Caco-2 (cell line): ENCODE results near the gene HEY2. TPM values are rescaled to one million over a fixed set of nuclear protein-coding genes. Genes with fewer than 3 reads are reported as not detected.

Source experiments
- BruUV-seq: library from RNA; stranded (reverse); fragments of 400-500 nt; replicated peaks from 2 replicates; lab custom pipeline; 2021; lab: Mats Ljungman, UMichigan
- CTCF ChIA-PET: fragments of 300-600 bp; sonication (Branson Sonifier 250); formaldehyde crosslinking; loops from one replicate; lab custom pipeline; 2022; ENCODE audit warnings: antibody characterized with exemption; lab: Charles Lee
- POLR2A ChIA-PET: fragments of 300-600 bp; sonication (Branson Sonifier 250); formaldehyde crosslinking; loops from one replicate; lab custom pipeline; 2022; ENCODE audit warnings: antibody characterized with exemption; lab: Charles Lee
- DNase-seq, 2 experiments: peaks; one replicate each; pipeline versions ENCODE4 v3.0.0 to v3.0.0-alpha.2; 2020 to 2022
- H3K27me3 ChIP-seq: replicated peaks from 2 replicates; pipeline ENCODE4 v1.6.0; 2011; ENCODE audit warnings: low read length; ENCODE audit not compliant: control insufficient read depth, insufficient read depth
- H3K36me3 ChIP-seq: 2 replicates; pipeline ENCODE4 v1.5.1; 2011; ENCODE audit warnings: low read length; ENCODE audit not compliant: control insufficient read depth, insufficient read depth
- H3K4me1 ChIP-seq: fragments of 250-450 bp; sonication (Bioruptor Pico); 2 replicates; pipeline ENCODE4 v1.5.1; 2020; ENCODE audit warnings: mild to moderate bottlenecking
- H3K4me3 ChIP-seq: 2 replicates; pipeline ENCODE4 v1.5.1; 2011; ENCODE audit warnings: low read depth, mild to moderate bottlenecking, control low read depth, low read length
- H3K9me3 ChIP-seq: fragments of 250-450 bp; sonication (Bioruptor Pico); 2 replicates; pipeline ENCODE4 v1.5.1; 2020; ENCODE audit warnings: mild to moderate bottlenecking, moderate library complexity
- H3K27ac Mint-ChIP-seq: one replicate; pipeline ENCODE4 v1.8.0; 2022; ENCODE audit warnings: mixed read lengths; ENCODE audit not compliant: unreplicated experiment
- H3K27me3 Mint-ChIP-seq: one replicate; pipeline ENCODE4 v1.8.0; 2022; ENCODE audit warnings: mixed read lengths; ENCODE audit not compliant: insufficient read depth, unreplicated experiment
- H3K36me3 Mint-ChIP-seq: one replicate; pipeline ENCODE4 v1.8.0; 2022; ENCODE audit warnings: mild to moderate bottlenecking, mixed read lengths; ENCODE audit not compliant: insufficient read depth, unreplicated experiment
- H3K4me1 Mint-ChIP-seq: one replicate; pipeline ENCODE4 v1.8.0; 2022; ENCODE audit warnings: low read depth, mixed read lengths; ENCODE audit not compliant: unreplicated experiment
- H3K4me3 Mint-ChIP-seq: one replicate; pipeline ENCODE4 v1.8.0; 2022; ENCODE audit warnings: mild to moderate bottlenecking, moderate library complexity, mixed read lengths; ENCODE audit not compliant: unreplicated experiment
- H3K9me3 Mint-ChIP-seq: one replicate; pipeline ENCODE4 v1.8.0; 2022; ENCODE audit warnings: mixed read lengths; ENCODE audit not compliant: unreplicated experiment
- intact Hi-C: fragments of 100-400 bp; cut with micrococcal nuclease; formaldehyde crosslinking; loops from one replicate; pipeline ENCODE4 v1.10.0; 2022; ENCODE audit not compliant: unreplicated experiment
- total RNA-seq: library from RNA; stranded (reverse); gene quantifications from 2 replicates; pipeline ENCODE4 v1.2.3, GENCODE V29; 2022
- TF ChIP-seq, protein P1 (sequence below), 2 experiments: fragments of 200-600 bp in 1 of 2; IDR thresholded peaks; 1 replicate in 1 of 2; 2 replicates in 1 of 2; pipeline versions ENCODE4 v1.5.1 to v1.8.0; 2011 to 2022; ENCODE audit warnings: antibody characterized with exemption in 1 of 2, control low read depth in 1 of 2, inconsistent platforms in 1 of 2, low read depth in 1 of 2, low read length in 1 of 2, mild to moderate bottlenecking in 1 of 2, moderate library complexity in 1 of 2; ENCODE audit not compliant: insufficient read depth in 1 of 2, severe bottlenecking in 1 of 2, unreplicated experiment in 1 of 2

HEY2 gene
- total RNA-seq, 1 experiment from 2014 or later, result not detected

DNA sequence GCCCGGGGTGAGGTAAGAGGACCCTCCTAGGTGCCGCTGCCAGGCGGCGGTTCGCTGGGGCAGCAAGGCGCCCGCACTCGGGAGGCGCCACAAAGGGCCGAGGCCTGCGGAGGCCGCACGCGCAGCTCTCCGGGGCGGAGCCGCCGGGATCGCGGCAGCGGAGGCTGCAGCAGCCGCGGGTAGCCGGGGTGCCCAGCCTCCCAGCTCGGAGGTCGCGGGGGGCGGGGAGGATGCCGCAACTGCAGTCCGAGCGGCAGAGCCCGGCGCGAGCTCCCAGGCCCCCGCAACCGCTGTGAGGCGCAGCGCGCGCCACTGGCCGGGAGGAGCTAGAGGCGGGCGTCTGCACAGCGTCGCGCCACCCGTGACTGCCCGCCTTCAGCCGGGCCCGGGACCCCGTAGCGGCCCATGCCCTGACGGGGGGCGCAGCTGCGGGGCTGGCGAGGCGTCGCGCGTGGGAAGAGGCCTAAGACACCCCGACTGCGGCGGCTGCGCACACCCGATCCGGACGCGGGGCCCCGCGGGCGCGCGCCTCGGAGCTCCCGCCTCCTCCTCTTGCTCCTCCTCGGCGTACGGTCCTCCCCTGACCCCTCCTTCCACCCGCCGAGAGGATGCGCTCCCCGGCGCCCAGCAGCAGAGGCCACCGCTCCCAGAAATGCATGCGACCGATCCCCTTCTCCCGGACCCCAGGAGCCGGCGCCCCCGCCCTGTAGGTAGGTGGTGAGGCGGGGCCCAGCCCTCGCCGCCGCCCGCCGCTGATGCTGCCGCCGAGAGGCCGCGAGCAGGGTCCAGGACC lies 41.1 kb downstream of the HEY2 start, which contains the start of gene NCOA7:
TSS of gene NCOA7 (plus strand) at position 603 of the 793 bp plus-strand sequence. CDS start 24,395 bp downstream, outside the sequence.
- peaks cover 13% of the 10 kb centered on the region for H3K4me1 Mint-ChIP-seq
- no peaks in the 10 kb centered on the region for H3K27me3 Mint-ChIP-seq
- Histone ChIP-seq H3K4me1 (peaks cover 20% of the 10 kb centered on the region), H3K9me3 (no peaks in the 10 kb centered on the region), H3K27me3 (no peaks in the 10 kb centered on the region), H3K4me3 (peak within 1 kb of the TSS; percentile 91), H3K36me3 (no peaks in the 10 kb centered on the region)
- POLR2A ChIA-PET, result interaction anchor here (0.6 to 2.7 kb wide), 10 partner anchors 8 to 489 kb away, joined by 3 to 21 read pairs (median 3); partner anchors contain the start of genes HDDC2, HINT3 and TRMT11
- H3K4me3 Mint-ChIP-seq, result peak within 1 kb of the TSS; percentile 91
- peak within 1 kb of the TSS; percentile 88 for H3K27ac Mint-ChIP-seq
- TF ChIP-seq, protein P1, sequence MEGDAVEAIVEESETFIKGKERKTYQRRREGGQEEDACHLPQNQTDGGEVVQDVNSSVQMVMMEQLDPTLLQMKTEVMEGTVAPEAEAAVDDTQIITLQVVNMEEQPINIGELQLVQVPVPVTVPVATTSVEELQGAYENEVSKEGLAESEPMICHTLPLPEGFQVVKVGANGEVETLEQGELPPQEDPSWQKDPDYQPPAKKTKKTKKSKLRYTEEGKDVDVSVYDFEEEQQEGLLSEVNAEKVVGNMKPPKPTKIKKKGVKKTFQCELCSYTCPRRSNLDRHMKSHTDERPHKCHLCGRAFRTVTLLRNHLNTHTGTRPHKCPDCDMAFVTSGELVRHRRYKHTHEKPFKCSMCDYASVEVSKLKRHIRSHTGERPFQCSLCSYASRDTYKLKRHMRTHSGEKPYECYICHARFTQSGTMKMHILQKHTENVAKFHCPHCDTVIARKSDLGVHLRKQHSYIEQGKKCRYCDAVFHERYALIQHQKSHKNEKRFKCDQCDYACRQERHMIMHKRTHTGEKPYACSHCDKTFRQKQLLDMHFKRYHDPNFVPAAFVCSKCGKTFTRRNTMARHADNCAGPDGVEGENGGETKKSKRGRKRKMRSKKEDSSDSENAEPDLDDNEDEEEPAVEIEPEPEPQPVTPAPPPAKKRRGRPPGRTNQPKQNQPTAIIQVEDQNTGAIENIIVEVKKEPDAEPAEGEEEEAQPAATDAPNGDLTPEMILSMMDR (IDR thresholded peaks at IDR 0.05; ENCODE audit: insufficient read depth in 1 of 2, low read depth in 1 of 2, low read length in 1 of 2, severe bottlenecking in 1 of 2, unreplicated experiment in 1 of 2), result no peak
- DNase-seq, result peak; percentile 82 to 84
- H3K9me3 Mint-ChIP-seq, result no peaks in the 10 kb centered on the region
- no TSS peak for BruUV-seq
- CTCF ChIA-PET, result interaction anchor here (0.6 to 3.9 kb wide), 12 partner anchors 10 to 195 kb away, joined by 3 to 33 read pairs (median 6); partner anchors contain the start of genes HINT3 and TRMT11
- no peaks in the 10 kb centered on the region for H3K36me3 Mint-ChIP-seq
- intact Hi-C loops, result loop anchor here (1.0 to 5.0 kb wide), 5 partner anchors 9 to 166 kb away; partner anchors contain the start of gene HINT3

DNA sequence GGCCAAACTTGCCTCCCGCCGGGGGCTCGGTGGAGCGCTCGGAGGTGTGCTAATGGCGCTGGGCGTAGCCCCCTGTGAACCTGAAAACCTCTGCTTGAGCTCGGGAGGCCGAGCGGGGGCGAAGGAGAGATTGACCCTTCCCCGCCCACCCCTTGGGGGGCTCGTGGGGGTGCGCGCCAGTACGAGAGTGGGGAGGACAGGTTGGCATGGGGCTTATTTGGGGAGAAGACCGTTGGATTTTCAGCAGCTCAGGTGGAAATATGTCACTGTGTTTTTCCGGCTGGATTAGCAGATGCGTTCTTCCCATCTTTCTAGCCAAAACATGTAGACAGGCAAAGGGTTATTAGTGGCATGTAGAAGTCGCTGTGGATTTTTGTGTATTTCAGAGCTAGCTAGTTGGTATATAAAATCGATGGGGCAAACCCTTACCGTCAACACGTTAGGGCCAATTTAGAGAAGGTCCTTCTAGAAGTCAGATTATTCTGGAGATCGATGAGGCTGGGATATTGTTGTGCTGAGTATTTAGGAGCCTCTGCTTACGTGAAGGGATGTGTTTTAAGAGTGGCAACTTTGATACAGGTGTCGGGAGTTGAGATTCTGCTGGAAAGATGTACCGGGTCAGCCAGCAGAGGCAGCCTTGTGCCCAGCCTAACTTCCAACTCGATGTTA lies 41.9 kb downstream of the HEY2 start:
- intact Hi-C loops, result loop anchor here (1.0 to 5.0 kb wide), 3 partner anchors 27 to 110 kb away; no protein-coding TSS in a partner anchor
- Histone ChIP-seq H3K4me1 (peaks cover 20% of the 10 kb centered on the region), H3K36me3 (no peaks in the 10 kb centered on the region), H3K27me3 (no peaks in the 10 kb centered on the region), H3K9me3 (no peaks in the 10 kb centered on the region), H3K4me3 (peak overlapping the region; percentile 91)
- Mint-ChIP-seq H3K9me3 (no peaks in the 10 kb centered on the region), H3K27ac (peak overlapping the region; percentile 50), H3K27me3 (no peaks in the 10 kb centered on the region), H3K4me3 (peak overlapping the region; percentile 91), H3K36me3 (no peaks in the 10 kb centered on the region), H3K4me1 (peaks cover 17% of the 10 kb centered on the region)
- DNase-seq, result peak; percentile 44 to 46
- TF ChIP-seq, protein P1 (IDR thresholded peaks at IDR 0.05; ENCODE audit: insufficient read depth in 1 of 2, low read depth in 1 of 2, low read length in 1 of 2, severe bottlenecking in 1 of 2, unreplicated experiment in 1 of 2), result peak; percentile 30 to 69
- BruUV-seq, result TSS peak; percentile 34
- CTCF ChIA-PET, result interaction anchor here (0.6 to 3.9 kb wide), 8 partner anchors 10 to 183 kb away, joined by 3 to 33 read pairs (median 6); partner anchors contain the start of gene HINT3
- POLR2A ChIA-PET, result interaction anchor here (0.6 to 2.7 kb wide), 9 partner anchors 7 to 489 kb away, joined by 3 to 21 read pairs (median 3); partner anchors contain the start of genes HDDC2, HINT3 and TRMT11

DNA sequence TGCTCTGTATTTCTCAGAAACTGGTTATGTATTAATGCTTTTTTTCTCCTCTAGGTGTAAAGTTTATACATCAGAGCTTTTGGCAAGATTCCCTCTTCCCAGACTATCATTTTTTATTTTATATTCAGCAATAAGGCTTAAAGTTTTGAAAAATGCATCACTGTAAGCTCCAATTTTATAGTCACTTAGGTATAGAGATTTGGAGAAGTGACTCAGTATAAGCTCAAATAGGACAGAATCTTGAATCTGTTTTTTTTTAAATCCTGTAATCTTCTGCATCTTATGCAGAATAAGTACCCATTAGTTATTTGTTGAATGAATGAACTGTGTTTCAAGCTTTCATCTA lies 42.4 kb downstream of the HEY2 start:
- H3K4me3 ChIP-seq, result peak overlapping the region; percentile 91
- H3K9me3 Mint-ChIP-seq, result no peaks in the 10 kb centered on the region
- no peaks in the 10 kb centered on the region for H3K36me3 ChIP-seq
- no TSS peak for BruUV-seq
- no peaks in the 10 kb centered on the region for H3K27me3 Mint-ChIP-seq
- no peaks in the 10 kb centered on the region for H3K9me3 ChIP-seq
- intact Hi-C loops, result loop anchor here (1.0 to 5.0 kb wide), 3 partner anchors 27 to 109 kb away; no protein-coding TSS in a partner anchor
- DNase-seq, result no peak
- H3K4me1 ChIP-seq, result peaks cover 21% of the 10 kb centered on the region
- peak overlapping the region; percentile 91 for H3K4me3 Mint-ChIP-seq
- H3K4me1 Mint-ChIP-seq, result peaks cover 17% of the 10 kb centered on the region
- ChIA-PET POLR2A (interaction anchor here (2.7 kb wide), 1 partner anchor 11 kb away, joined by 21 read pairs; no protein-coding TSS in a partner anchor), CTCF (interaction anchor here (1.9 to 3.9 kb wide), 5 partner anchors 11 to 165 kb away, joined by 6 to 33 read pairs (median 19); partner anchors contain the start of gene HINT3)
- TF ChIP-seq, protein P1 (IDR thresholded peaks at IDR 0.05; ENCODE audit: insufficient read depth in 1 of 2, low read depth in 1 of 2, low read length in 1 of 2, severe bottlenecking in 1 of 2, unreplicated experiment in 1 of 2), result no peak
- H3K27me3 ChIP-seq, result no peaks in the 10 kb centered on the region
- H3K27ac Mint-ChIP-seq, result peak overlapping the region; percentile 50
- no peaks in the 10 kb centered on the region for H3K36me3 Mint-ChIP-seq
